ENCODE measurements around the gene MAJIN. TPM values are rescaled to one million over a fixed set of nuclear protein-coding genes. Genes with fewer than 3 reads are reported as not detected.

The MAJIN gene, protein sequence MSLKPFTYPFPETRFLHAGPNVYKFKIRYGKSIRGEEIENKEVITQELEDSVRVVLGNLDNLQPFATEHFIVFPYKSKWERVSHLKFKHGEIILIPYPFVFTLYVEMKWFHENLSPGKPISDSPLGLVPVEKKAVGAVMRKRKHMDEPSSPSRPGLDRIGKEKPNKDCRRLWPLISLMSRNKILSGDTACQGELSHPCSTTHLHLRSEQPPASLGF
- total RNA-seq: not detected in 2 replicates

GRCh38 chr11:64971421-64972233 lies at the start of gene MAJIN:
TSS of gene MAJIN (minus strand) at chr11:64972108. CDS start at chr11:64959405, 12,703 bp downstream.

DNA sequence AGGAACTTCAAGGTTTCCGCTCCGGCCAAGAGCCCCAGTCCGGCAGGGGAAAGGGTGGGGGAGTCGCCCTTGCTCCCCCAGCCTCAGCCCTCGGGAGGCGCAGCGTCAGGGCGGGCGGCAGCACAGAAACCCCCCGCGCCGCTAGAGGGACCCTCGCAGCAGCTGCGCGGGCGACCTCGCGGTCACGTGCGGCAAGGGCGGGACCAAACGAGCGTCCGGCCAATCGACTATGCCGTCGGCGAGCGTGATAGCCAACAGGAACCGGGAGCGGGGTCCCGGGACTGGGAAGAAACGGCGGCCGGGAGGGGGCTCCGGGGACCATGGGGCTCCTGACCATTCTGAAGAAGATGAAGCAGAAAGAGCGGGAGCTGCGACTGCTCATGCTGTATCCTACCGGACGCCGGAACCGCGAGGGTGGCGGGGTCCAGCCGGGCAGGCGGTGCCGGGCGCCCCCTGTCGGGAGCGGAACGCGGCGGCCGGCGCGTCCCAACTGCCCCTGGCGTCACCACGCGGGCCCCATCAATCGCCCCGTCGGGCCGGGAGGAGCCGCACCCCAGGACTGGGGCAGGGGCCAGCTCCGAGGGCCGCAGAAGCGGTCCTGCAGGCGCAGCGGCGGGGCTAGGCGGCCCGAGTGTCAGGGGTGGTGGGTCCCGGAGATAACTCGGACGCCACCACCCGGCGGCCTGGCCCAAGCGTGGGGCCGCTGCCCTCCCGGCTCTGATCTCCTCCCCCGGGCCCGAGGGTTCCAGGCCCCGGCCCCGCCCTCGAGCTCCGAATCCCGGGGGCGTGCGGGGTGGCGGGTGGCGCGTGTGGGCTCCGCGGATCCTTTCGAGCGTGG lies 42.2 kb upstream of the MAJIN start, which contains the start of gene ARL2:
ARL2 (plus strand) TSS at position 273 of the 838 bp plus-strand sequence; CDS start at position 321, 48 bp downstream.

DNA sequence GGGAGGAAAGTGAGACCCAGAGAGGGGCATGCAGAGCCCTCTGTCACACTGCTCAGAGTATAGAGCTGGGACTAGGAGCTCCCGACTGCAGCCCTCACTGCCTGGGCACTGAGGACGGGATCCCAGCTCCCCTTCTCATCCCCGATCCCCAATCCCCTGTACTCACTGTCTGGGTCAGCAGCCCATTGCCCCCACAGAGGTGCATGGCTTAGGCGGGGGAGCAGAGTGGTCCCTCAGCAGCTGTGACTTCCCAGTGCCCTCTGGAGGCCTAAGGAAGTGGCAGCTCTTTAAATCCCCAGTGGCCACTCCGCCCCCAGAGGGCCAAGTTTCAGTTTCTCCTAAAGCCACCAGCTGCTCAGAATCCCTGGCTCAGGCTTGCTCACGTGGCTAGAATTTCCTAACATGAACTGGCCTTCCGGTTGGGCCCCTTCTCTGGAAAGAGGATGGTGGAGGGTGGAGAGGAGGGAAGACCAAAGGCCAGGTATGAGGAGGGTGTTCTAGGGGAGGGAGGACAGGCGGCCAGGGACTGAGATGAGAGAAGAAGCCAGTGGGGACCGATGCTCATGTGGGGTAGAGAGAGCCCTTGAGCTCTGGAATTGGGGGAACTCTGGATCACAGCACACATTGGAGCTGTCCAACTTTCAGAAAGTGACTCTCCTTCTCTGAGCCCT lies 24.9 kb upstream of the MAJIN start, which contains the start of gene BATF2:
BATF2 (minus strand) TSS at position 262 of the 671 bp plus-strand sequence; CDS start at position 205, 57 bp downstream.

GRCh38 chr11:64935359-64936081 lies 36.4 kb downstream of the MAJIN start, which contains the start of gene GPHA2:
TSS of gene GPHA2 (minus strand) at chr11:64935893. CDS start at chr11:64935460, 433 bp downstream.

GRCh38 chr11:64923944-64924909 lies 47.7 kb downstream of the MAJIN start, which contains the start of gene PPP2R5B:
TSS of gene PPP2R5B (plus strand) at chr11:64924689. CDS start at chr11:64925735, 1,046 bp downstream.

GRCh38 chr11:64916775-64917662 lies 54.9 kb downstream of the MAJIN start, which contains the start of gene ATG2A:
TSS of gene ATG2A (minus strand) at chr11:64917209. CDS start at chr11:64917135, 74 bp downstream.

Other genes starting within 250 kb of the MAJIN start
- gene NRXN2, start 248.9 kb downstream of the MAJIN start, total RNA-seq: not detected in 2 replicates
- gene RASGRP2, start 228.0 kb downstream of the MAJIN start, total RNA-seq: not detected in 2 replicates
- 0.34 and 0.50 TPM in 2 replicates for gene PYGM, start 212.1 kb downstream of the MAJIN start, total RNA-seq
- gene SF1, start 193.6 kb downstream of the MAJIN start, total RNA-seq: 64.3 and 191 TPM in 2 replicates
- 7.5 and 14.8 TPM in 2 replicates for gene MAP4K2, start 168.9 kb downstream of the MAJIN start, total RNA-seq
- 10.9 and 24.8 TPM in 2 replicates for gene MEN1, start 161.6 kb downstream of the MAJIN start, total RNA-seq
- 7.5 and 35.9 TPM in 2 replicates for gene CDC42BPG, start 127.5 kb downstream of the MAJIN start, total RNA-seq
- gene EHD1, start 93.5 kb downstream of the MAJIN start, total RNA-seq: 34.2 and 92.9 TPM in 2 replicates
- 6.2 and 15.4 TPM in 2 replicates for gene ATG2A, start 54.9 kb downstream of the MAJIN start, total RNA-seq
- gene PPP2R5B, start 47.4 kb downstream of the MAJIN start, total RNA-seq: 16.4 and 19.4 TPM in 2 replicates
- gene GPHA2, start 36.2 kb downstream of the MAJIN start, total RNA-seq: not detected in 2 replicates
- 0.34 and 0.57 TPM in 2 replicates for gene BATF2, start 24.9 kb upstream of the MAJIN start, total RNA-seq
- gene ARL2, start 42.1 kb upstream of the MAJIN start, total RNA-seq: 60.5 and 67.8 TPM in 2 replicates
- gene SNX15, start 55.3 kb upstream of the MAJIN start, total RNA-seq: 14.6 and 19.8 TPM in 2 replicates
- 10.1 and 12.0 TPM in 2 replicates for gene SAC3D1, start 69.1 kb upstream of the MAJIN start, total RNA-seq
- 5.8 and 7.2 TPM in 2 replicates for gene NAALADL1, start 86.4 kb upstream of the MAJIN start, total RNA-seq
- under 0.01 and 0.14 TPM in 2 replicates for gene CDCA5, start 111.9 kb upstream of the MAJIN start, total RNA-seq
- gene ZFPL1, start 112.1 kb upstream of the MAJIN start, total RNA-seq: 41.0 and 64.6 TPM in 2 replicates
- 97.1 and 98.5 TPM in 2 replicates for gene VPS51, start 124.1 kb upstream of the MAJIN start, total RNA-seq
- gene TM7SF2, start 139.8 kb upstream of the MAJIN start, total RNA-seq: 21.9 and 24.6 TPM in 2 replicates
- gene ZNHIT2, start 145.6 kb upstream of the MAJIN start, total RNA-seq: 11.1 and 22.2 TPM in 2 replicates
- gene FAU, start 150.0 kb upstream of the MAJIN start, total RNA-seq: 177 and 362 TPM in 2 replicates
- gene MRPL49, start 150.2 kb upstream of the MAJIN start, total RNA-seq: 30.1 and 48.9 TPM in 2 replicates
- gene SYVN1, start 162.4 kb upstream of the MAJIN start, total RNA-seq: 24.9 and 39.7 TPM in 2 replicates
- not detected in 2 replicates for gene SPDYC, start 198.1 kb upstream of the MAJIN start, total RNA-seq
- gene CAPN1, start 209.8 kb upstream of the MAJIN start, total RNA-seq: 130 and 324 TPM in 2 replicates

Data from nasal cavity respiratory epithelium epithelial cell of viscerocranial mucosa (primary cell).